Naive thymus-derived CD4-positive, alpha-beta T cell (primary cell): ENCODE measurements around the gene TNS2. TPM values are rescaled to one million over a fixed set of nuclear protein-coding genes. Genes with fewer than 3 reads are reported as not detected.
A peak's percentile ranks its signal among the peaks of the same experiment; 100 is the strongest.

ENCODE experiments used
- ATAC-seq: fragments of 150-1000 bp; cut with Tn5 transposase; 2 replicates; pipeline ENCODE4 v1.10.0; 2021; ENCODE audit warnings: mild to moderate bottlenecking, moderate library complexity
- CTCF ChIA-PET: fragments of 350-600 bp; sonication (Branson Sonifier 250); formaldehyde crosslinking; loops from one replicate; lab custom pipeline; 2021; ENCODE audit warnings: antibody characterized with exemption; lab: Charles Lee
- POLR2A ChIA-PET: fragments of 350-600 bp; sonication (Branson Sonifier 250); formaldehyde crosslinking; loops from one replicate; lab custom pipeline; 2021; ENCODE audit warnings: antibody characterized with exemption, inconsistent platforms; lab: Charles Lee
- DNase-seq, 9 donors: peaks; one replicate each; pipeline versions ENCODE4 v3.0.0 to v3.0.0-alpha.2; 2020 to 2022; ENCODE audit warnings: mixed read lengths in 1 of 9
- H3K27ac ChIP-seq: one replicate; pipeline ENCODE4 v1.7.0; 2013; ENCODE audit warnings: mild to moderate bottlenecking, low read depth, low read length, moderate library complexity
- H3K27me3 ChIP-seq, 2 donors: one replicate each; pipeline ENCODE4 v1.7.0; 2013; ENCODE audit warnings: low read length in 2 of 2, mild to moderate bottlenecking in 2 of 2, moderate library complexity in 2 of 2; ENCODE audit not compliant: control insufficient read depth in 2 of 2, insufficient read depth in 2 of 2
- H3K36me3 ChIP-seq, 3 experiments: 1 replicate in 2 of 3; 2 replicates in 1 of 3; pipeline ENCODE4 v1.7.0; 2013; ENCODE audit warnings: low read length in 3 of 3, mild to moderate bottlenecking in 3 of 3, moderate library complexity in 1 of 3; ENCODE audit not compliant: insufficient read depth in 3 of 3, control insufficient read depth in 2 of 3
- H3K4me1 ChIP-seq, 2 donors: one replicate each; pipeline ENCODE4 v1.7.0; 2013; ENCODE audit warnings: low read length in 2 of 2, mild to moderate bottlenecking in 2 of 2, moderate library complexity in 1 of 2; ENCODE audit not compliant: control insufficient read depth in 2 of 2, insufficient read depth in 2 of 2
- H3K4me3 ChIP-seq: 2 replicates; pipeline ENCODE4 v1.7.0; 2013; ENCODE audit warnings: mild to moderate bottlenecking, low read length
- H3K9me3 ChIP-seq, 3 experiments: 1 replicate in 2 of 3; 2 replicates in 1 of 3; pipeline ENCODE4 v1.7.0; 2013; ENCODE audit warnings: low read length in 3 of 3; ENCODE audit not compliant: control insufficient read depth in 2 of 3
- H3K27ac Mint-ChIP-seq, 9 donors: one replicate each; pipeline ENCODE4 v1.8.0; 2020 to 2022; ENCODE audit warnings: mixed read lengths in 9 of 9, mild to moderate bottlenecking in 8 of 9, moderate library complexity in 5 of 9, inconsistent platforms in 2 of 9
- H3K27me3 Mint-ChIP-seq, 5 donors: one replicate each; pipeline ENCODE4 v1.8.0; 2021 to 2022; ENCODE audit warnings: mixed read lengths in 5 of 5, mild to moderate bottlenecking in 1 of 5
- H3K36me3 Mint-ChIP-seq, 5 donors: one replicate each; pipeline ENCODE4 v1.8.0; 2020 to 2022; ENCODE audit warnings: mixed read lengths in 5 of 5, mild to moderate bottlenecking in 3 of 5, inconsistent platforms in 1 of 5
- H3K4me1 Mint-ChIP-seq, 7 donors: one replicate each; pipeline ENCODE4 v1.8.0; 2020 to 2022; ENCODE audit warnings: mixed read lengths in 7 of 7, mild to moderate bottlenecking in 3 of 7, inconsistent platforms in 1 of 7
- H3K4me3 Mint-ChIP-seq, 10 donors: one replicate each; pipeline ENCODE4 v1.8.0; 2020 to 2022; ENCODE audit warnings: mild to moderate bottlenecking in 10 of 10, mixed read lengths in 10 of 10, moderate library complexity in 6 of 10, inconsistent platforms in 2 of 10
- H3K9me3 Mint-ChIP-seq, 11 donors: one replicate each; pipeline ENCODE4 v1.8.0; 2020 to 2022; ENCODE audit warnings: mixed read lengths in 11 of 11, mild to moderate bottlenecking in 4 of 11, inconsistent platforms in 1 of 11, moderate library complexity in 1 of 11
- intact Hi-C, 2 donors: fragments of 100-400 bp; cut with micrococcal nuclease; formaldehyde crosslinking; loops; one replicate each; pipeline ENCODE4 v1.15.1; 2023
- polyA plus RNA-seq, 2 donors: library from polyadenylated mRNA; unstranded; fragments of 300-500 nt; fragmentation: Illumina TruSeq; gene quantifications; one replicate each; pipeline ENCODE4 v1.2.3, GENCODE V29; 2021
- total RNA-seq, 6 experiments: library from RNA in 5 of 6; stranded (reverse) in 5 of 6; gene quantifications; 1 replicate in 5 of 6; 2 replicates in 1 of 6; pipeline ENCODE4 v1.2.3 and lab custom pipeline; 2021 to 2026

TNS2 gene
- total and polyA plus RNA-seq, 7 experiments from 2014 or later, result 0.26 to 4.4 (median 2.3) TPM

DNA sequence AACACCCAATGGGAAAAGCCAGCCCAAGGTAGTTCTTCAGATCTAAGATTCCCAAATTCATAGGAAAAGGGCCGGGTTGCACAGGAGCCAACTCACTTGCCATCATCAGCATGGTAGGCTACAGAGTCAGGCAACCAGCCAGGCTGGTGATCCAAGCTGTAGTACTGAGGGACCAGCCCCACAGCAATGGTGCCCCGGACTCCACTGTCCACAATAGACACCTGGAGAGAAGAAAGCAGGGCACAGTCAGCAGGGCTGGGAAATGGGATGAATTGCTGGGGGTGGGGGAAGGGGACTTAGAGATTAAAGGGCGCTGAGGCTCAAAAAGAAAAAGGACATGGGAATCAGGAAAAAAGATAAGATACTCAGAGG, 25.1 kb downstream of the TNS2 start:
- Histone ChIP-seq H3K4me1 (peaks cover 10 to 14% of the 10 kb centered on the region in 2 donors), H3K27me3 (no peaks in the 10 kb centered on the region), H3K4me3 (no peak overlapping the region), H3K27ac (no peak overlapping the region), H3K9me3 (no peaks in the 10 kb centered on the region), H3K36me3 (peaks cover 0 to 70% (median 13%) of the 10 kb centered on the region in 3 experiments)
- DNase-seq (no peak), ATAC-seq (no peak)
- Mint-ChIP-seq H3K9me3 (no peaks in the 10 kb centered on the region), H3K36me3 (peaks cover 0 to 41% (median 21%) of the 10 kb centered on the region in 5 donors), H3K27me3 (no peaks in the 10 kb centered on the region), H3K27ac (no peak overlapping the region), H3K4me1 (peaks cover 31 to 60% (median 53%) of the 10 kb centered on the region in 7 donors), H3K4me3 (no peak overlapping the region)
- ChIA-PET CTCF (interaction anchor here (1.9 kb wide), 1 partner anchor 9 kb away, joined by 14 read pairs; no protein-coding TSS in a partner anchor), POLR2A (interaction anchor here (1.6 kb wide), 1 partner anchor 11 kb away, joined by 3 read pairs; no protein-coding TSS in a partner anchor)
- intact Hi-C loops, result no loop called here

- Histone ChIP-seq H3K27me3 (no peaks in the 10 kb centered on the region), H3K36me3 (peaks cover 0 to 56% (median 7%) of the 10 kb centered on the region in 3 experiments), H3K27ac (no peak overlapping the region), H3K4me1 (peaks cover 10 to 14% of the 10 kb centered on the region in 2 donors), H3K4me3 (no peak overlapping the region), H3K9me3 (no peaks in the 10 kb centered on the region)
- peak overlapping the region in 2 of 10 donors; percentile 90 to 97 for H3K4me3 Mint-ChIP-seq
- ChIA-PET POLR2A (interaction anchor here (0.8 to 1.6 kb wide), 3 partner anchors 9 to 15 kb away, joined by 3 read pairs; no protein-coding TSS in a partner anchor), CTCF (interaction anchor here (0.7 to 4.9 kb wide), 4 partner anchors 10 to 96 kb away, joined by 4 to 38 read pairs (median 9); partner anchors contain the start of gene IGFBP6)
- intact Hi-C loops, result no loop called here
- peak overlapping the region in 2 of 9 donors; percentile 28 to 51 for H3K27ac Mint-ChIP-seq
- DNase-seq, result no peak
- H3K36me3 Mint-ChIP-seq, result peaks cover 0 to 31% (median 21%) of the 10 kb centered on the region in 5 donors
- no peak for ATAC-seq
- H3K9me3 Mint-ChIP-seq, result no peaks in the 10 kb centered on the region
- peaks cover 33 to 68% (median 56%) of the 10 kb centered on the region in 7 donors for H3K4me1 Mint-ChIP-seq
- H3K27me3 Mint-ChIP-seq, result peaks cover 0 to 3% (median 0%) of the 10 kb centered on the region in 5 donors
Observed at GRCh38 chr12:53076461-53076860, 26.6 kb downstream of the TNS2 start.

DNA sequence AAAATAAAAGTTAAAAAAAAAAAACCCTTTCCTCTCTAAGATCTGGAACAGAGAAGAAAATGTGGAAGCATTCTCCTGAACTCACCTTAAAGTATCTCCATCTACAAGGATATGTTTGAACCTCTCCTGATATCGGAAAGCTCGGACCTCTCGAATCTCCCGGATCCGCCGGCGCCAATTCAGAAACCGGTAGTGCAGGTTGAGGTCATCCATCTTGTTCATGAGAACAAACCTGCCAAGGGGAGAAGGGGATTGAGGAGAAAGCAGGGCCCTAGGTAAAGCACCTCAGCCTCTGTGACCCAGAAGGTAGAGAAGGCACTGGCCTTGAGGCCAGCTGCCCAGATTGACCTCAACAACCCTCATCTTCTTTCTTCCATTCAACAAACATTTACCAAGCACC, 27.2 kb downstream of the TNS2 start:
- intact Hi-C loops, result no loop called here
- peaks cover 0 to 27% (median 21%) of the 10 kb centered on the region in 5 donors for H3K36me3 Mint-ChIP-seq
- peak overlapping the region; percentile 48 to 97 (median 91) for H3K4me3 Mint-ChIP-seq
- ATAC-seq, result no peak
- no peak overlapping the region for H3K27ac ChIP-seq
- H3K4me3 ChIP-seq, result no peak overlapping the region
- no peak for DNase-seq
- CTCF ChIA-PET, result interaction anchor here (1.0 to 4.9 kb wide), 2 partner anchors 11 to 22 kb away, joined by 4 to 38 read pairs; partner anchors contain the start of gene IGFBP6
- H3K27me3 Mint-ChIP-seq, result peaks cover 0 to 3% (median 0%) of the 10 kb centered on the region in 5 donors
- H3K4me1 ChIP-seq, result peaks cover 10 to 14% of the 10 kb centered on the region in 2 donors
- H3K4me1 Mint-ChIP-seq, result peaks cover 28 to 65% (median 53%) of the 10 kb centered on the region in 7 donors
- POLR2A ChIA-PET, result interaction anchor here (0.6 to 4.2 kb wide), 3 partner anchors 25 to 126 kb away, joined by 3 to 25 read pairs (median 24); partner anchors contain the start of gene SOAT2
- peaks cover 0 to 52% (median 7%) of the 10 kb centered on the region in 3 experiments for H3K36me3 ChIP-seq
- no peaks in the 10 kb centered on the region for H3K9me3 ChIP-seq
- no peaks in the 10 kb centered on the region for H3K27me3 ChIP-seq
- no peaks in the 10 kb centered on the region for H3K9me3 Mint-ChIP-seq
- peak overlapping the region in 4 of 9 donors; percentile 28 to 87 (median 49) for H3K27ac Mint-ChIP-seq

DNA sequence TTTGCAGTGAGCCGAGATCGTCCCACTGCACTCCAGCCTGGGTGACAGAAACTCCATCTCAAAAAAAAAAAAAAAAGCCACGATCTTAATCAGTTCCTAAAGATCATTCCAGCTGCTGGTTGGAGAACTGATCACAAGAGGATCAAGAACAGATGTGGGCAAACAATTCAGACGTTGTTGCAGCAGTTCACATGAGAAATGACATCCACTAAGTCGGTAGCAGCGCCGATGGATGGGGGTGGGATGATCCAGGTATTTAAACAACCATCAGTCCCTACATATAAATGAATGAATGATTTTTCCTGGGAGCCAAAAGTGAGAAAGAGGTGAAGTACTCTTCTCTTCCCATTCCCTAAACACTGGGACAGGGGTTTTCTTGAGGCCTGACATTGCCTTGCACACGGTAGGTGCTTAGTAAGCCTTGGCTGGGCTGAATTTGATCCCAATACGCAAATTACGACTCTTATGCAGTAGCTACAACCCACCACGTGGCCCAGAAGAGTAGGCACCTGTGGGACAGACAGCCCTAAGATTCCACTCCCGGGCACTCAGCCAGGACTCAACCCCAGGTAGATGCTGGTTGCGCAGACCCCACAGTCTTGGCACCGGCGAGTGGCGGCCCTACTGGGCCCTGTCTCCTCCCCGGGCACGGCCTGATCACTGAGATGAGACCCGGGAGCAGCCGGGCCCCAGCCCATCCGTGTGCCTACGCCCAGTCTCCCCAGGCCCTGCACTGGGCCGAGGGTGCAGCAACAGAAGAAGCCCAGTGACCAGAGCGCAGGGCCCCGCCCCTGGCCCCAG, 28.8 kb downstream of the TNS2 start:
- peaks cover 0 to 3% (median 0%) of the 10 kb centered on the region in 5 donors for H3K27me3 Mint-ChIP-seq
- Histone ChIP-seq H3K4me1 (peaks cover 10 to 14% of the 10 kb centered on the region in 2 donors), H3K27me3 (no peaks in the 10 kb centered on the region), H3K36me3 (peaks cover 0 to 42% (median 7%) of the 10 kb centered on the region in 3 experiments), H3K27ac (peak overlapping the region; percentile 93), H3K4me3 (peak overlapping the region; percentile 95), H3K9me3 (no peaks in the 10 kb centered on the region)
- H3K4me3 Mint-ChIP-seq, result peak overlapping the region; percentile 90 to 98 (median 92)
- peak in 5 of 9 donors; percentile 59 to 68 (median 63) for DNase-seq
- peaks cover 26 to 61% (median 47%) of the 10 kb centered on the region in 7 donors for H3K4me1 Mint-ChIP-seq
- no peaks in the 10 kb centered on the region for H3K9me3 Mint-ChIP-seq
- ChIA-PET CTCF (interaction anchor here (0.6 to 4.9 kb wide), 8 partner anchors 12 to 1122 kb away, joined by 3 to 38 read pairs (median 4); partner anchors contain the start of gene IGFBP6), POLR2A (interaction anchor here (0.6 to 4.2 kb wide), 22 partner anchors 8 to 422 kb away, joined by 3 to 35 read pairs (median 6); partner anchors contain the start of genes AAAS, CSAD, EIF4B and IGFBP6)
- peak; percentile 33 for ATAC-seq
- H3K27ac Mint-ChIP-seq, result peak overlapping the region; percentile 95 to 98 (median 96)
- intact Hi-C loops, result loop anchor here (1.0 to 2.0 kb wide), 8 partner anchors 12 to 374 kb away; partner anchors contain the start of genes CSAD (in 2 of the 2), EIF4B (in 2 of the 2), ZNF740 (in 2 of the 2) and ESPL1 (in 1 of the 2)
- peaks cover 0 to 23% (median 12%) of the 10 kb centered on the region in 5 donors for H3K36me3 Mint-ChIP-seq

DNA sequence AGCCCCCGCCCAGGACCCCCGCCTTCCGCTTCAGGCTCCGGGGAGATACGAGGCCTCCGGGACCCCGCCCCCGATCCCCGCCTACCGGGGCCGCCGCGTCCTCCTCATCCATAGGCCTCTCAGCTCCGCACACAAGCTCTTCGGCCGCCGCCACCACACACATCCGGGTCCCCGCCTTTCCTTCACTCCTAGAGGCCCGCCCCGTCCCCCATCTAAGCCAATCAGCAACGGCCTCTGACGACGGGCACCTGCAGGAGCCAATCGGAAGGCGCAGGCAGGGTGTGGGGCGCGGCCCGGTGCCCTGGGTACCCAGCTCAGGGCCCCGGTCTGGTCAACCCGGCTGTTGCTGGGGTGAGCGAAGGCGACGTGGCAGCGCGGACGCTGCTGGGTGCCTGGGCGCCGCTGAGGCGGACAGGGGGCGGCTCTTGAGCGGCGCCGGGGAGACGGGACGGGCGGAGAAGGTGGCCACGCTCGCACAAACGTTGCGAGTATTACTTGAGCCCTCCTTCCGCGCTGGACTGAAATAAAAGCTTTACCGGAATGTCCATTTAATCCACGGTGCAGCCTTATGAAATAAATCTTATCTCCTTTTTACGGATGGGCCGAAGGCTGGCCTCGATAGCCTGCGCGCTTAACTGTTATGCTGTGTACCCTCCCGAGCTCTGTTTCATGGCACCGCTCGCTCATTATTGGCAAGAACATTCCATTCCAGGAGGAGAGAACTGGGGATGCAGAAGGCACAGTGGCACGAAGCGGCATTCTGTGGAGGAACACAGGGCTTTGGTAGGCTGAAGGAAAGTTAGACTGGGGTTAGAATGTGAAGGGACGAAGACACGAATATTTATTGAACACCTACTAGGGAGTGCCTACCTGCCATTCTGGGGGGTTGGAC, 29.6 kb downstream of the TNS2 start, which contains the start of gene SPRYD3:
Gene SPRYD3 (minus strand): TSS at position 165 of the 892 bp plus-strand sequence. CDS start 57 bp downstream, at position 108.
- Histone ChIP-seq H3K36me3 (peaks cover 0 to 34% (median 7%) of the 10 kb centered on the region in 3 experiments), H3K27me3 (no peaks in the 10 kb centered on the region), H3K27ac (peak within 1 kb of the TSS; percentile 93), H3K4me1 (peaks cover 10 to 14% of the 10 kb centered on the region in 2 donors), H3K4me3 (peak within 1 kb of the TSS; percentile 95), H3K9me3 (no peaks in the 10 kb centered on the region)
- H3K36me3 Mint-ChIP-seq, result peaks cover 0 to 16% (median 9%) of the 10 kb centered on the region in 5 donors
- peak; percentile 96 to 99 (median 97) for DNase-seq
- ChIA-PET CTCF (interaction anchor here (0.6 to 4.9 kb wide), 8 partner anchors 13 to 1122 kb away, joined by 3 to 38 read pairs (median 4); partner anchors contain the start of gene IGFBP6), POLR2A (interaction anchor here (0.6 to 4.2 kb wide), 23 partner anchors 9 to 422 kb away, joined by 3 to 35 read pairs (median 6); partner anchors contain the start of genes AAAS, CSAD, EIF4B and IGFBP6)
- H3K4me1 Mint-ChIP-seq, result peaks cover 26 to 53% (median 40%) of the 10 kb centered on the region in 7 donors
- H3K27me3 Mint-ChIP-seq, result peaks cover 0 to 3% (median 0%) of the 10 kb centered on the region in 5 donors
- H3K9me3 Mint-ChIP-seq, result no peaks in the 10 kb centered on the region
- peak; percentile 99 for ATAC-seq
- intact Hi-C loops, result loop anchor here (1.0 to 2.0 kb wide), 8 partner anchors 13 to 373 kb away; partner anchors contain the start of genes CSAD (in 2 of the 2), EIF4B (in 2 of the 2), ZNF740 (in 2 of the 2) and ESPL1 (in 1 of the 2)
- H3K4me3 Mint-ChIP-seq, result peak within 1 kb of the TSS; percentile 90 to 98 (median 92)
- peak within 1 kb of the TSS; percentile 95 to 98 (median 96) for H3K27ac Mint-ChIP-seq
